ENCODE data around the gene LMX1B.

- TF ChIP-seq CTCF (IDR thresholded peaks at IDR 0.05): no peak
- no peak for TF ChIP-seq AFF4 (CRISPR knock-in tag; IDR thresholded peaks at IDR 0.05; ENCODE audit: borderline replicate concordance)
- no peak for TF ChIP-seq IRF1 (CRISPR knock-in tag; IDR thresholded peaks at IDR 0.05)
- TF ChIP-seq ELF4 (CRISPR knock-in tag; IDR thresholded peaks at IDR 0.05; ENCODE audit: low read depth): no peak
- TF ChIP-seq CREB1 (CRISPR knock-in tag; IDR thresholded peaks at IDR 0.05): no peak
- no peak for TF ChIP-seq SP1 (CRISPR knock-in tag; conservative IDR thresholded peaks at IDR 0.05)
- no peak for TF ChIP-seq IRF2 (CRISPR knock-in tag; IDR thresholded peaks at IDR 0.05; ENCODE audit: borderline replicate concordance, low read depth)
- no peak for TF ChIP-seq HMGXB4 (CRISPR knock-in tag; IDR thresholded peaks at IDR 0.05)
- no peak for TF ChIP-seq NR3C1 (CRISPR knock-in tag; conservative IDR thresholded peaks at IDR 0.05; ENCODE audit: low read depth)
- no peak for TF ChIP-seq NFE2L1 (CRISPR knock-in tag; IDR thresholded peaks at IDR 0.05)
Observed at GRCh38 chr9:126677188-126678084, 63.7 kb downstream of the LMX1B start.

All from WTC11 (cell line).